ENCODE measurements around the gene MAOA.

MAOA gene

DNA sequence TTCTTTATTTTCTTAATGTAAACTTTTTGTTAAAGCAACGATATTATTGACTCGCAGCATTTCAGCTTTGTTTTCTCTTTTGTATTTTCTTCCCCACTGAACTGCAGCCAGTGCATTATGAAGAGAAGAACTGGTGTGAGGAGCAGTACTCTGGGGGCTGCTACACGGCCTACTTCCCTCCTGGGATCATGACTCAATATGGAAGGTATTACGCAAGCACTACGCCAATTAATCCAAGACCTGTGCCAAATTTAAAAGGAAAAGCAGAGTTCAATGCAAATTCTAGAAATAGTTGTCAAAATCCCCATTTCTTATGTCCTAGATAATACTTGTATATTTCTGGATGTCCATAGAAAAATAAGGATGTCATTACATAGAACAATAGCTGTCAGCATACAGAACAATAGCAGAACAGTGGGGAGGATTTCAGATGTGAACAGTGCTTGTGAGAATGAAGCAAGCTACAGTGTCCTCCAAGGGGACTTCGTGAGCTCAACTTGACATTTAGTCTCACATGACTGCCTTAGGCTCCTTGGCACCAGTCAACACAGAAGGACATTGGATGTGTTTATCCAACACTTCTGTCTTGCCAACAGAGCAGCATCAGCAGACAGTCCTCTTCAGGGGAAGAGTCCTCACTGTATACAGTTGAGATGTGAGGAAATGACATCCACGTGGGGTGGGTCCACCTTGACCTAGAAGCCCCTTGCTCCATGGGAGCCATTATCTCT lies 85.9 kb downstream of the MAOA start:
- no peak overlapping the region for H3K4me3 ChIP-seq (ENCODE audit: low read depth, low read length)
- TF ChIP-seq POLR2A (IDR thresholded peaks at IDR 0.05; ENCODE audit: extremely low read depth, insufficient read length) (no peak), CTCF (IDR thresholded peaks at IDR 0.05; ENCODE audit: low read depth, low read length) (no peak), MYC (IDR thresholded peaks at IDR 0.05; ENCODE audit: low read depth, low read length) (no peak)
- TF ChIP-seq, protein P1, sequence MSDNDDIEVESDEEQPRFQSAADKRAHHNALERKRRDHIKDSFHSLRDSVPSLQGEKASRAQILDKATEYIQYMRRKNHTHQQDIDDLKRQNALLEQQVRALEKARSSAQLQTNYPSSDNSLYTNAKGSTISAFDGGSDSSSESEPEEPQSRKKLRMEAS (IDR thresholded peaks at IDR 0.05; ENCODE audit: low read depth, low read length): no peak
- DNase-seq (ENCODE audit: low read depth): peak; percentile 57

DNA sequence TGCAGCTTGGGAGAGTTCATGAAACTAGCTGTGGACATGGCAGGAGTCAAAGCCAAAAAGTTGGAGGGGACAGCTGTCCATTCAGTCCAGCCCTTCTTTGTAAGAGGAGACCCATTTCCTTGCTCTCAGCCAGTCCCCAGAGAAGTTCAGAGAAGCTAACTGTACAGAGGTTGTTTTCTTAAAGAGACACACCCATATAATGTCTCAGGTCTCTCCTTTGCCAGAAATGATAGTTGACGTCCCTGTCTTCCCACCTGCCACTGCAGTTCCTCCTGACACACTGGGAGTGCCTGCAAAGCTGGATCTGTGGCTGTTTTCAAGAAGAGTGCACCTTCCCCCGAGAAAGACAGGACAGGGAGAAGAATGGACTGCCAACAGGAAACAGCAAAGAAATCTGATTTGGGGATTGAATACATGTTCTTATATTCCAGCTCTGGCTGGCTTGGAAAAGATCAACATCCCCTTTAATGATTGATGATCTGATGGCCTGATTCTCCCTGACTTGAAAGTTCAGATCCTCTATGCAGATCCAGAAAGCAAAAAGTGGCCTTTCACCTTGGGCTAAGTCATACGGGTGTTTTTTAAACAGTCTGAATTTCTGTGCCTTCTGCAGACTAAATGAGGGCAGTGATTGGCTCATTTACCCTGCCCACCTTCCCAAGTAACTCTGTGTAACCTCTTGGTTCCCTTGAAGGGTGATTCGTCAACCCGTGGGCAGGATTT lies 87.2 kb downstream of the MAOA start:
- no peak for TF ChIP-seq POLR2A (IDR thresholded peaks at IDR 0.05; ENCODE audit: extremely low read depth, insufficient read length)
- TF ChIP-seq, protein P1 (IDR thresholded peaks at IDR 0.05; ENCODE audit: low read depth, low read length): no peak
- TF ChIP-seq MYC (IDR thresholded peaks at IDR 0.05; ENCODE audit: low read depth, low read length): no peak
- no peak for TF ChIP-seq CTCF (IDR thresholded peaks at IDR 0.05; ENCODE audit: low read depth, low read length)
- no peak for DNase-seq (ENCODE audit: low read depth)
- no peak overlapping the region for H3K4me3 ChIP-seq (ENCODE audit: low read depth, low read length)

- DNase-seq (ENCODE audit: low read depth): no peak
- TF ChIP-seq MYC (IDR thresholded peaks at IDR 0.05; ENCODE audit: low read depth, low read length) (no peak), POLR2A (IDR thresholded peaks at IDR 0.05; ENCODE audit: extremely low read depth, insufficient read length) (no peak), CTCF (IDR thresholded peaks at IDR 0.05; ENCODE audit: low read depth, low read length) (no peak)
- TF ChIP-seq, protein P1 (IDR thresholded peaks at IDR 0.05; ENCODE audit: low read depth, low read length): no peak
- H3K4me3 ChIP-seq (ENCODE audit: low read depth, low read length): no peak overlapping the region
Measured at GRCh38 chrX:43744284-43744683, 88.2 kb downstream of the MAOA start.

DNA sequence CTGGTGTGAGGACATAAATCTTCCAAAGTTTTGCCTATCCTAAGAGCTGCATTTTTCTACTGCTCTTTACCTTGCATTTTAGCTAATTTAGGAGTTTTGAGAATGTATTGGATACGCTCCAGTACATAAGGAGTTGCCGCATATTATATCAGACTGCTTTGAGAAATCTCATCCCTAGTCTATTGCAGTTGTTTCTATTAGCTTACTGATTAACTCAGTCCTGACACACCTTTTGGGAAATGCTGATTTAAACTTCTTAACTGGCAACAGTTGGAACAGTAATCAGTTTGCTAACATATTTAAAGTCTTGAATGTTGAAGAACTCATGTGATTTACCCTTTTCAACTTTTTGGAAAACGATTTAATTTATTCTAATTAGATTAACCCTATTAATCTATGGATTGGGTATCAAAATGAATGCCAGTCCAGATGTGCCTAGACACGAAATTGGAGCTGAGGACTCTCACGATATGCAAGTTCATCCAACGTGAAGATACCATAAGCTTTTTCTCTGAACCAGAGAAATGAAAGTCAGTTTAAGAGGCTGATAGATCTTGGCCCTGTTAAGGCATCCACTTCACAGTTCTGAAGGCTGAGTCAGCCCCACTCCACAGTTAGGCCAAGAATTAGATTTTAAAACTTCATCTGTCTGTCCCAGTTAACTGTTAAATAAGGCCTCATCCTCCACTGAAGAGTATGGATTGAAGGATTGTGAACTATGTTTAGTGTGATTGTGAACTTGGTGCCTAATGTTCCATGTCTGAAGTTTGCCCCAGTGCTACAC lies 90.0 kb downstream of the MAOA start:
- DNase-seq (ENCODE audit: low read depth): no peak
- no peak for TF ChIP-seq CTCF (IDR thresholded peaks at IDR 0.05; ENCODE audit: low read depth, low read length)
- TF ChIP-seq, protein P1 (IDR thresholded peaks at IDR 0.05; ENCODE audit: low read depth, low read length): no peak
- TF ChIP-seq POLR2A (IDR thresholded peaks at IDR 0.05; ENCODE audit: extremely low read depth, insufficient read length): no peak
- TF ChIP-seq MYC (IDR thresholded peaks at IDR 0.05; ENCODE audit: low read depth, low read length): no peak
- no peak overlapping the region for H3K4me3 ChIP-seq (ENCODE audit: low read depth, low read length)

GRCh38 chrX:43747476-43747875 lies 91.4 kb downstream of the MAOA start:
- no peak for DNase-seq (ENCODE audit: low read depth)
- H3K4me3 ChIP-seq (ENCODE audit: low read depth, low read length): no peak overlapping the region
- TF ChIP-seq CTCF (IDR thresholded peaks at IDR 0.05; ENCODE audit: low read depth, low read length) (no peak), POLR2A (IDR thresholded peaks at IDR 0.05; ENCODE audit: extremely low read depth, insufficient read length) (no peak), MYC (IDR thresholded peaks at IDR 0.05; ENCODE audit: low read depth, low read length) (no peak)
- TF ChIP-seq, protein P1 (IDR thresholded peaks at IDR 0.05; ENCODE audit: low read depth, low read length): no peak

All from NB4 (cell line).